Testis (tissue), 2 donors: ENCODE data around the gene AIFM1.

ENCODE experiments used
- POLR2A ChIP-seq: fragments of 450-650 bp; IDR thresholded peaks from one replicate; pipeline ENCODE4 v1.6.1; 2017; ENCODE audit warnings: antibody characterized with exemption, mild to moderate bottlenecking, moderate library complexity
- TF ChIP-seq, protein P1 (sequence below), 3 experiments: fragments of 450-650 bp in 2 of 3; fragments of 200-600 bp in 1 of 3; sonication (generic) in 1 of 3; IDR thresholded peaks; one replicate each; pipeline ENCODE4 v1.5.1; 2016 to 2019; ENCODE audit warnings: antibody characterized with exemption in 3 of 3, mild to moderate bottlenecking in 2 of 3, moderate library complexity in 1 of 3

DNA sequence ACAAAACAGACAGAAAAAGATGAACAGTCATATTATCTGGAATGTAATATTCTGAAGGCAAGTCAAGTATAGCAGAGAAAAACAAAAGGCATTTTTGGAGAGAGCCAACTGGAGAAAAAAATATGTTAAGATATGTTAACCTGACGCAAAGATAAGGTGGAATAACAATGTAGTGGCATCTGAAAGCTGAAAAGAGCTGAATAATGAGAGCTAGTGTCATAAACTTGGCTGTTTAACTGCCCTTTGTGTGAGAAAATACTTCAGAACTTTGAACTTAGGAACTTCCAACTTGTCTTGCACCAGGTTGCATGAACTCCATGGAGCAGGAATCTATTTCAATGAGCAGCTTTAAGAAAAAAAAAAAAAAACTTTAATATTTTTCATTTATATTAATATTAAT, 39.0 kb upstream of the AIFM1 start:
- TF ChIP-seq, protein P1, sequence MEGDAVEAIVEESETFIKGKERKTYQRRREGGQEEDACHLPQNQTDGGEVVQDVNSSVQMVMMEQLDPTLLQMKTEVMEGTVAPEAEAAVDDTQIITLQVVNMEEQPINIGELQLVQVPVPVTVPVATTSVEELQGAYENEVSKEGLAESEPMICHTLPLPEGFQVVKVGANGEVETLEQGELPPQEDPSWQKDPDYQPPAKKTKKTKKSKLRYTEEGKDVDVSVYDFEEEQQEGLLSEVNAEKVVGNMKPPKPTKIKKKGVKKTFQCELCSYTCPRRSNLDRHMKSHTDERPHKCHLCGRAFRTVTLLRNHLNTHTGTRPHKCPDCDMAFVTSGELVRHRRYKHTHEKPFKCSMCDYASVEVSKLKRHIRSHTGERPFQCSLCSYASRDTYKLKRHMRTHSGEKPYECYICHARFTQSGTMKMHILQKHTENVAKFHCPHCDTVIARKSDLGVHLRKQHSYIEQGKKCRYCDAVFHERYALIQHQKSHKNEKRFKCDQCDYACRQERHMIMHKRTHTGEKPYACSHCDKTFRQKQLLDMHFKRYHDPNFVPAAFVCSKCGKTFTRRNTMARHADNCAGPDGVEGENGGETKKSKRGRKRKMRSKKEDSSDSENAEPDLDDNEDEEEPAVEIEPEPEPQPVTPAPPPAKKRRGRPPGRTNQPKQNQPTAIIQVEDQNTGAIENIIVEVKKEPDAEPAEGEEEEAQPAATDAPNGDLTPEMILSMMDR (IDR thresholded peaks at IDR 0.05): no peak
- TF ChIP-seq POLR2A: no peak
